Hematopoietic multipotent progenitor cell (in vitro differentiated cells): Measurements from ENCODE around the gene PLEKHO2. TPM values are rescaled to one million over a fixed set of nuclear protein-coding genes. Genes with fewer than 3 reads are reported as not detected.

ENCODE experiments used
- DNase-seq, 3 donors: peaks; one replicate each; pipeline ENCODE4 v3.0.0-alpha.2; 2011 to 2015; ENCODE audit warnings: low read depth in 2 of 3, low spot score in 2 of 3
- total RNA-seq: library from RNA; depleted of rRNA; stranded (reverse); fragments of >200 nt; gene quantifications from one replicate; pipeline ENCODE4 v1.2.3, GENCODE V29; 2012

PLEKHO2 gene
- total RNA-seq, 1 donor: 45.8 TPM

GRCh38 chr15:64911311-64912186 is 69.8 kb downstream of the PLEKHO2 start, which contains the start of gene ANKDD1A:
Gene ANKDD1A, plus strand, starts transcription at chr15:64911902. Its CDS starts 29 bp downstream, at chr15:64911931.
- DNase-seq: peak in 2 of 3 donors; percentile 41 to 47

- DNase-seq: no peak
Measured at GRCh38 chr15:64912379-64913325, 70.9 kb downstream of the PLEKHO2 start.

- no peak for DNase-seq
Measured at GRCh38 chr15:64915518-64916227, 74.0 kb downstream of the PLEKHO2 start.

GRCh38 chr15:64916365-64916764 is 74.7 kb downstream of the PLEKHO2 start:
- no peak for DNase-seq

GRCh38 chr15:64917211-64917610 is 75.5 kb downstream of the PLEKHO2 start:
- no peak for DNase-seq

Other genes with a start within 250 kb of the PLEKHO2 start
- 0.27 TPM for gene RBPMS2, start 66.3 kb upstream of the PLEKHO2 start, total RNA-seq
- 0.27 TPM for gene PIF1, start 16.3 kb upstream of the PLEKHO2 start, total RNA-seq
- gene ANKDD1A, start 70.0 kb downstream of the PLEKHO2 start, total RNA-seq: 6.2 TPM
- gene SPG21, start 148.0 kb downstream of the PLEKHO2 start, total RNA-seq: 49.5 TPM
- gene MTFMT, start 187.7 kb downstream of the PLEKHO2 start, total RNA-seq: 10.0 TPM
- not detected for gene SLC51B, start 203.5 kb downstream of the PLEKHO2 start, total RNA-seq
- not detected for gene RASL12, start 226.1 kb downstream of the PLEKHO2 start, total RNA-seq
- not detected for gene KBTBD13, start 234.8 kb downstream of the PLEKHO2 start, total RNA-seq